Activated T-cell treated with anti-CD3 and anti-CD28 coated beads, Interleukin-2, amount 50 U/mL, for 48 hours (primary cell): ENCODE data around the gene WFDC10B.
"Not testable (repeated sequence)": the region's sequence is repeated elsewhere in the genome, so short reads cannot be mapped to it uniquely, and the experiment has no call there.

Experiments used
- DNase-seq, 2 experiments: peaks; one replicate each; pipeline ENCODE4 v3.0.0-alpha.2; 2020

WFDC10B gene

DNA sequence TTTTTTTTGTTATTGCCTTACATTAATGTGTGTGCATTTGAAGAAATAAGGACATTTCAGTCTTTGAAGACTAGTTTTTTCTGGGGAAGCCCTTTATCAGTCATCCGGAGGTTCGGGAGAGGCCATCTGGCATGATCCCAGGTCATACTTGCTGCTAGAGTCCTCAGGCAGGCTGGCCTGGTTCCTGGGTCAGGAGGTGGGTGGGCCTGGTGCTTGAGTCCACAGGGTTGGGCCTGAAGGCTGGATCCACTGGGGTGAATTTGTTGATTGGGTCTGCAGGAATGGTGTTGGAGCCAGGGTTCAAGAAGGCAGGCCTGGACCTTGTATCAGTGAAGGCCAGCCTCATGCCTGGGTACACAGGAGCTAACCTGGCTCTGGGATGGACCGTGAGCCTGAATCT lies 57.9 kb downstream of the WFDC10B start:
- DNase-seq = no peak

GRCh38 chr20:45645869-45646268 lies 59.0 kb downstream of the WFDC10B start:
- DNase-seq = not testable (repeated sequence)

GRCh38 chr20:45641076-45641475 lies 63.7 kb downstream of the WFDC10B start:
- DNase-seq = not testable (repeated sequence)

DNA sequence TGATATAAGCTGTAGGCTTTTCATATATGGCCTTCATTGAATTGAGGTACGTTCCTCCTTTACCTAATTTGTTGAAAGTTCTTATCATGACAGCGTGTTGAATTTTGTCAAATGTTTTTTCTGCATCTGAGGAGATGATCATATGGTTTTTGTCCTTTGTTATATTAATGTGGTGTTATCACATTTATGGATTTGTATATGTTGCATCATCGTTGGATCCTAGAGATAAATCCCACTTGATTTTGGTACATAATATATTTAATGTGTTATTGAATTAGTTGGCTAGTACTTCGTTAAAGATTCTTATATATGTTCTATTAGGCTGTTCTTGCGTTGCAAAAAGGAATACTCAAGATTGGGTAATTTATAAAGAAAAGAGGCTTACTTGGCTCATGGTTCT lies 65.1 kb downstream of the WFDC10B start:
- DNase-seq = no peak

DNA sequence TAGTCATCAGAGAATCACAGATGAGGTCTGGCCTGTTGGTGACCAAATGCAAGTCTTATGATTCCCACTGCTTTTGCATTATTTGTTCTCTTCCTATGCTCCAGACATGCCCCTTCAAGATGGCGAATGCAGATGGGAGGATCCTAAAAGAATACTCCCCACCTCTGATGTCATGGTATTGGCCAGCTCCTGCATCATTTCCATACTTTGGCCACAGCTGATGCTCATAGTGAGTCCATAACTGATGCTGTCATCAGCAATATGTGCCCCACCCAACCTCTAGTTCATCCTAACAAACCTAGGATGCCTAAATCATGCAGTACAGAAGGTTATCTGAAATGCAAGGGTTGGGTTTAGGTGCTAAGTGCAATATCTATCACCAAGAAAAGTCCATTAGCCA lies 68.3 kb downstream of the WFDC10B start:
- no peak for DNase-seq
